ENCODE results near the gene SLC2A13.
"Not testable (repeated sequence)": the region's sequence is repeated elsewhere in the genome, so short reads cannot be mapped to it uniquely, and the experiment has no call there.

Gene SLC2A13

GRCh38 chr12:40105265-40105514 is 691 bp downstream of the SLC2A13 start:
- no peak for DNase-seq (ENCODE audit: low read depth in 2 of 2)

GRCh38 chr12:40104461-40105264 is 1.2 kb downstream of the SLC2A13 start:
- DNase-seq (ENCODE audit: low read depth in 2 of 2): no peak

- DNase-seq (ENCODE audit: low read depth in 2 of 2): no peak
These were observed 2.8 kb downstream of the SLC2A13 start for GRCh38 chr12:40103043-40103442.

GRCh38 chr12:40101747-40102146 is 4.1 kb downstream of the SLC2A13 start:
- no peak for DNase-seq (ENCODE audit: low read depth in 2 of 2)

- no peak for DNase-seq (ENCODE audit: low read depth in 2 of 2)
These were observed 6.4 kb downstream of the SLC2A13 start for GRCh38 chr12:40099423-40099853.

GRCh38 chr12:40098406-40099145 is 7.3 kb downstream of the SLC2A13 start:
- DNase-seq (ENCODE audit: low read depth in 2 of 2): no peak

- no peak for DNase-seq (ENCODE audit: low read depth in 2 of 2)
These were observed 12.4 kb downstream of the SLC2A13 start for GRCh38 chr12:40093512-40093911.

- DNase-seq (ENCODE audit: low read depth in 2 of 2): no peak
These were observed 19.4 kb downstream of the SLC2A13 start for GRCh38 chr12:40086471-40086870.

GRCh38 chr12:40078266-40078665 is 27.6 kb downstream of the SLC2A13 start:
- DNase-seq (ENCODE audit: low read depth in 2 of 2): no peak

- DNase-seq (ENCODE audit: low read depth in 2 of 2): no peak
These were observed 30.4 kb downstream of the SLC2A13 start for GRCh38 chr12:40075458-40075857.

- DNase-seq (ENCODE audit: low read depth in 2 of 2): no peak
These were observed 37.5 kb downstream of the SLC2A13 start for GRCh38 chr12:40068416-40068815.

- no peak for DNase-seq (ENCODE audit: low read depth in 2 of 2)
These were observed 40.2 kb downstream of the SLC2A13 start for GRCh38 chr12:40065636-40066035.

- no peak for DNase-seq (ENCODE audit: low read depth in 2 of 2)
These were observed 42.5 kb downstream of the SLC2A13 start for GRCh38 chr12:40063414-40063813.

GRCh38 chr12:40058721-40059190 is 47.1 kb downstream of the SLC2A13 start:
- no peak for DNase-seq (ENCODE audit: low read depth in 2 of 2)

- DNase-seq (ENCODE audit: low read depth in 2 of 2): no peak
These were observed 49.5 kb downstream of the SLC2A13 start for GRCh38 chr12:40056373-40056772.

- no peak for DNase-seq (ENCODE audit: low read depth in 2 of 2)
These were observed 50.1 kb downstream of the SLC2A13 start for GRCh38 chr12:40055776-40056175.

- DNase-seq (ENCODE audit: low read depth in 2 of 2): no peak
These were observed 50.7 kb downstream of the SLC2A13 start for GRCh38 chr12:40055228-40055579.

GRCh38 chr12:40054555-40055227 is 51.2 kb downstream of the SLC2A13 start:
- DNase-seq (ENCODE audit: low read depth in 2 of 2): no peak

- DNase-seq (ENCODE audit: low read depth in 2 of 2): no peak
These were observed 56.6 kb downstream of the SLC2A13 start for GRCh38 chr12:40049268-40049667.

- DNase-seq (ENCODE audit: low read depth in 2 of 2): not testable (repeated sequence)
These were observed 58.9 kb downstream of the SLC2A13 start for GRCh38 chr12:40047002-40047401.

GRCh38 chr12:40045656-40046055 is 60.2 kb downstream of the SLC2A13 start:
- no peak for DNase-seq (ENCODE audit: low read depth in 2 of 2)

- DNase-seq (ENCODE audit: low read depth in 2 of 2): no peak
These were observed 61.5 kb downstream of the SLC2A13 start for GRCh38 chr12:40044396-40044795.

GRCh38 chr12:40039598-40039997 is 66.3 kb downstream of the SLC2A13 start:
- no peak for DNase-seq (ENCODE audit: low read depth in 2 of 2)
